ENCODE data around the gene RALB.
A peak's percentile ranks its signal among the peaks of the same experiment; 100 is the strongest.

Gene RALB

GRCh38 chr2:120320318-120320851 is 67.7 kb downstream of the RALB start:
- no peak for TF ChIP-seq CREB1 (IDR thresholded peaks at IDR 0.05; ENCODE audit: low read depth)
- TF ChIP-seq TAF1 (IDR thresholded peaks at IDR 0.05; ENCODE audit: low read depth): no peak

DNA sequence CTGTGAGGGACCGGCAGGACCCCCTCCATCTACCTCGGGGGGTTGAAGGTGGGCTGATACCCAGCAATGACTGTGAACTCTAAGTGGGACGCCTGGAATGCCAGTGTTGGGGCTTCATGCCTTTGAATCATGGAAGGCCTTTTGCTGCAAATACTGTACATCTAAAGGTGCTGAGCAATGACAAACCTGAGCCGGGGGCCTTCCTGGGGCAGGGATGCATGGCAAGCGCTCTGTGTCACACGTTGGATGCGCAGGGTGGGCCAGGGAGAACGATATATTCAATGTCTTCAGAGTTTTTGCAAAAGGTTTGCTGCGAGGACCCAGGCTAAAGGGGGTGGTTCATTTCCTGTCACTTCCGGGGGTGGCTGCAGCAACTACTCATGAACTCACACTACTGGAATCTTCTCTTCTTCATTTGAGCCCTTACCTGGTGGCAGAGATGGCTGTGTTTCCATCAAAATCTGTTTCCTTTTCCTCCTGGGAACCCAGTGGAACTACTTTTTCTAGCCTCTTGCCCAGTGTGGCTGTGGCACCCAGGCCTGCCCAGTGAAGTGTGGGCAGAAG is 69.2 kb downstream of the RALB start:
- TF ChIP-seq EP300 (IDR thresholded peaks at IDR 0.05; ENCODE audit: borderline replicate concordance) (no peak), CEBPB (IDR thresholded peaks at IDR 0.05) (no peak), FOXM1 (IDR thresholded peaks at IDR 0.05; ENCODE audit: borderline replicate concordance, low read depth) (no peak)

DNA sequence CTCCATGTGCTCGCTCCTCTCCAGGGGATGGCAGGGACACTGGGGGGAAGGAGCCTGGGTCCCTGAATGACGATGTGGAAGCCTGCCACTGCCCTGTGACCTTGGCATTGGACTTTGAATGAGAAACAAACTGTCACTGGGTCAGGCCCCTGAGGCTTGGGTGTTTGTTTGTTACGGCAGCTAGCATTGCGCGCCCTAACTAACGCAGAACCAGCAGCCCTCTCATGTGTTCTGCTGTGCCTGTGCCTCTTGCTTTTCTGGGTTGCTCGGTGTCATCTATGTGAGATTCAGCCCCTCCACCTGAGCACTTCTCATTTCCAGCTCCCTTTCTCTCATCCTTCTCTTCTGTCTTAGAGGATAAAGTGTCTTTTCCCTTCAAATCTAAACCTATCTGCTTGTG is 69.7 kb downstream of the RALB start:
- TF ChIP-seq RAD21 (IDR thresholded peaks at IDR 0.05; ENCODE audit: low read depth) (no peak), TEAD4 (IDR thresholded peaks at IDR 0.05) (no peak), USF1 (IDR thresholded peaks at IDR 0.05) (no peak), FOXM1 (IDR thresholded peaks at IDR 0.05; ENCODE audit: borderline replicate concordance, low read depth) (no peak), TCF12 (IDR thresholded peaks at IDR 0.05; ENCODE audit: low read depth) (no peak), EGR1 (IDR thresholded peaks at IDR 0.05) (no peak), ZBTB7A (IDR thresholded peaks at IDR 0.05; ENCODE audit: low read depth) (no peak), CEBPB (IDR thresholded peaks at IDR 0.05) (no peak), EP300 (IDR thresholded peaks at IDR 0.05; ENCODE audit: borderline replicate concordance) (no peak), TAF1 (IDR thresholded peaks at IDR 0.05; ENCODE audit: low read depth) (no peak), YY1 (IDR thresholded peaks at IDR 0.05; ENCODE audit: low read depth) (no peak), NFIC (IDR thresholded peaks at IDR 0.05) (no peak), CREB1 (IDR thresholded peaks at IDR 0.05; ENCODE audit: low read depth) (no peak)
- TF ChIP-seq, protein P1, sequence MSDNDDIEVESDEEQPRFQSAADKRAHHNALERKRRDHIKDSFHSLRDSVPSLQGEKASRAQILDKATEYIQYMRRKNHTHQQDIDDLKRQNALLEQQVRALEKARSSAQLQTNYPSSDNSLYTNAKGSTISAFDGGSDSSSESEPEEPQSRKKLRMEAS (IDR thresholded peaks at IDR 0.05): no peak
- TF ChIP-seq, protein P2, sequence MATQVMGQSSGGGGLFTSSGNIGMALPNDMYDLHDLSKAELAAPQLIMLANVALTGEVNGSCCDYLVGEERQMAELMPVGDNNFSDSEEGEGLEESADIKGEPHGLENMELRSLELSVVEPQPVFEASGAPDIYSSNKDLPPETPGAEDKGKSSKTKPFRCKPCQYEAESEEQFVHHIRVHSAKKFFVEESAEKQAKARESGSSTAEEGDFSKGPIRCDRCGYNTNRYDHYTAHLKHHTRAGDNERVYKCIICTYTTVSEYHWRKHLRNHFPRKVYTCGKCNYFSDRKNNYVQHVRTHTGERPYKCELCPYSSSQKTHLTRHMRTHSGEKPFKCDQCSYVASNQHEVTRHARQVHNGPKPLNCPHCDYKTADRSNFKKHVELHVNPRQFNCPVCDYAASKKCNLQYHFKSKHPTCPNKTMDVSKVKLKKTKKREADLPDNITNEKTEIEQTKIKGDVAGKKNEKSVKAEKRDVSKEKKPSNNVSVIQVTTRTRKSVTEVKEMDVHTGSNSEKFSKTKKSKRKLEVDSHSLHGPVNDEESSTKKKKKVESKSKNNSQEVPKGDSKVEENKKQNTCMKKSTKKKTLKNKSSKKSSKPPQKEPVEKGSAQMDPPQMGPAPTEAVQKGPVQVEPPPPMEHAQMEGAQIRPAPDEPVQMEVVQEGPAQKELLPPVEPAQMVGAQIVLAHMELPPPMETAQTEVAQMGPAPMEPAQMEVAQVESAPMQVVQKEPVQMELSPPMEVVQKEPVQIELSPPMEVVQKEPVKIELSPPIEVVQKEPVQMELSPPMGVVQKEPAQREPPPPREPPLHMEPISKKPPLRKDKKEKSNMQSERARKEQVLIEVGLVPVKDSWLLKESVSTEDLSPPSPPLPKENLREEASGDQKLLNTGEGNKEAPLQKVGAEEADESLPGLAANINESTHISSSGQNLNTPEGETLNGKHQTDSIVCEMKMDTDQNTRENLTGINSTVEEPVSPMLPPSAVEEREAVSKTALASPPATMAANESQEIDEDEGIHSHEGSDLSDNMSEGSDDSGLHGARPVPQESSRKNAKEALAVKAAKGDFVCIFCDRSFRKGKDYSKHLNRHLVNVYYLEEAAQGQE (IDR thresholded peaks at IDR 0.05; ENCODE audit: low read depth): no peak

GRCh38 chr2:120323214-120323613 is 70.6 kb downstream of the RALB start:
- TF ChIP-seq CEBPB (IDR thresholded peaks at IDR 0.05): peak; percentile 29; the same call in 1 of the 2 replicates
- TF ChIP-seq, protein P2 (IDR thresholded peaks at IDR 0.05; ENCODE audit: low read depth): no peak

- TF ChIP-seq YY1 (IDR thresholded peaks at IDR 0.05; ENCODE audit: low read depth) (no peak), CEBPB (IDR thresholded peaks at IDR 0.05) (no peak), TAF1 (IDR thresholded peaks at IDR 0.05; ENCODE audit: low read depth) (no peak)
These were observed 71.3 kb downstream of the RALB start for GRCh38 chr2:120323807-120324399.

GRCh38 chr2:120324933-120325332 is 72.3 kb downstream of the RALB start:
- TF ChIP-seq FOXM1 (IDR thresholded peaks at IDR 0.05; ENCODE audit: borderline replicate concordance, low read depth): no peak
- no peak for TF ChIP-seq TAF1 (IDR thresholded peaks at IDR 0.05; ENCODE audit: low read depth)
- TF ChIP-seq, protein P1 (IDR thresholded peaks at IDR 0.05): no peak
- no peak for TF ChIP-seq USF1 (IDR thresholded peaks at IDR 0.05)
- TF ChIP-seq YY1 (IDR thresholded peaks at IDR 0.05; ENCODE audit: low read depth): no peak
- TF ChIP-seq, protein P2 (IDR thresholded peaks at IDR 0.05; ENCODE audit: low read depth): no peak
- TF ChIP-seq TCF12 (IDR thresholded peaks at IDR 0.05; ENCODE audit: low read depth): no peak
- no peak for TF ChIP-seq RAD21 (IDR thresholded peaks at IDR 0.05; ENCODE audit: low read depth)
- TF ChIP-seq CREB1 (IDR thresholded peaks at IDR 0.05; ENCODE audit: low read depth): no peak
- no peak for TF ChIP-seq EP300 (IDR thresholded peaks at IDR 0.05; ENCODE audit: borderline replicate concordance)
- no peak for TF ChIP-seq ZBTB7A (IDR thresholded peaks at IDR 0.05; ENCODE audit: low read depth)
- TF ChIP-seq TEAD4 (IDR thresholded peaks at IDR 0.05): no peak
- no peak for TF ChIP-seq EGR1 (IDR thresholded peaks at IDR 0.05)
- TF ChIP-seq CEBPB (IDR thresholded peaks at IDR 0.05): no peak
- no peak for TF ChIP-seq NFIC (IDR thresholded peaks at IDR 0.05)
